HG03520 (cell line): ENCODE results near the gene HIBCH.

ENCODE experiments used
- ATAC-seq: cut with Tn5 transposase; IDR thresholded peaks from one replicate; pipeline ENCODE4 v1.9.1; 2021; ENCODE audit warnings: mild to moderate bottlenecking, moderate library complexity; ENCODE audit not compliant: unreplicated experiment

Gene HIBCH

DNA sequence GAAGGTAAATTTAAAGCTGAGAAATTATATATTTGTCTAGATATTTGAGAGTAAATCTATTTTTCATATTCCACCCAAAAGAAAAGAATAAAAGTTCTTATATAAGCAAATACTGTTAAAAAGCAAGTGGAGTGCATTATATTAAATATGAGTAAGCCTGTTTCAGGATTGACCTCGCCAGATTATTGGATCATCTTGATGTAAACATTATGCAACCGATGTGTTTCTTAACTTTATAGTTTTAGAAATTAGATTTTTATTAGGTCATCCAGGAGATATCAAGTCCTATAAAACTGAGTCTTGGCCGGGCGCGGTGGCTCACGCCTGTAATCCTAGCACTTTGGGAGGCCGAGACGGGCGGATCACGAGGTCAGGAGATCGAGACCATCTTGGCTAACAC is 156.8 kb downstream of the HIBCH start:
- ATAC-seq = no peak

DNA sequence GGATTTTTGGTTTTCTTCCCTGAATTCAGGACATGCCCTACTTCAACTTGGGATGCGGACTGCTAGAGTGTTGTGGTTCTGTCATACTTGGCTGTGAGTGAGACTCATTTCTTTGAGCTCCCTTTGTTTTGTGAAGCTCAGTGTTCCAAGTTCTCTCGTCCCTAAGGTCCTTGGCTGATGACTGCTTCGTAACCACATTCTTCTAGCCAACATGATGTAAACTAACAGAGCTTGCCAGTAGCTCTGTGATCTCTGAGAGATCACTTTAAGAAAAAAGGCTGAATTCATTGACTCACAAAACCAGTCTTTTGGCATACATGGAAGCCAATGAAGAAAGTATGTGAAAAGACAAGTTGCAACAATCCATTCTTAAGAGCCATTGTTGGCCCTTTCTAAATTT is 160.2 kb downstream of the HIBCH start:
- no peak for ATAC-seq

DNA sequence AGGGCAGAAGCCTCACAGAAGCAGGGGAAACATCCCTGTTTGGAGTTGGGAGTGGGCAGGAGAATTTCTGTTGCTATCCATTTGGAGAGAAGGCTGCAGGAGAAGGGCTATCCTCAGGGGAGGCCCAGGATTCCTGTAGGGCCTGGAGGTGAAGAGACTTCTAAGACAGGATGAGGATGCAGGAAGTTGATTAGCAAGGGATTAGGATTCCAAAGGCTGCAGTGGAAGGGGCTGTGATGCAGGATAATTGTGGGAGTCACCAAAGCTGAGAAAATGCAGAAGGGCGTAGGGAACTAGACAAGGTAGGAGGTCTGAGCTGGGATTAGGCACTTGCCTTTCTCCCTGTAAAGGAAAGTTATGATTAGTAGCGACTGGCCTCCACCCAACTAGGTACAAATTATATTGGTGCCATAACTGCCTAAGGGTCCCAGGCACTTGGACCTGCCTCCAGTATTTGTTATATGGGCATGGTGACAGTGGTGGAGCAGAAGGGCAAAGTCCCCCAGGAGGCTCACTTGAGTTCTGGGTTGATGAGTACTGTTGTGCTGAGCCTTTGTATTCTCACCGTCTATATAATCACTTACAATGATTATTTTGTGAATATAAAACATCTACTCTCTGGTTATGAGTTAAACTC is 160.7 kb downstream of the HIBCH start:
- no peak for ATAC-seq

DNA sequence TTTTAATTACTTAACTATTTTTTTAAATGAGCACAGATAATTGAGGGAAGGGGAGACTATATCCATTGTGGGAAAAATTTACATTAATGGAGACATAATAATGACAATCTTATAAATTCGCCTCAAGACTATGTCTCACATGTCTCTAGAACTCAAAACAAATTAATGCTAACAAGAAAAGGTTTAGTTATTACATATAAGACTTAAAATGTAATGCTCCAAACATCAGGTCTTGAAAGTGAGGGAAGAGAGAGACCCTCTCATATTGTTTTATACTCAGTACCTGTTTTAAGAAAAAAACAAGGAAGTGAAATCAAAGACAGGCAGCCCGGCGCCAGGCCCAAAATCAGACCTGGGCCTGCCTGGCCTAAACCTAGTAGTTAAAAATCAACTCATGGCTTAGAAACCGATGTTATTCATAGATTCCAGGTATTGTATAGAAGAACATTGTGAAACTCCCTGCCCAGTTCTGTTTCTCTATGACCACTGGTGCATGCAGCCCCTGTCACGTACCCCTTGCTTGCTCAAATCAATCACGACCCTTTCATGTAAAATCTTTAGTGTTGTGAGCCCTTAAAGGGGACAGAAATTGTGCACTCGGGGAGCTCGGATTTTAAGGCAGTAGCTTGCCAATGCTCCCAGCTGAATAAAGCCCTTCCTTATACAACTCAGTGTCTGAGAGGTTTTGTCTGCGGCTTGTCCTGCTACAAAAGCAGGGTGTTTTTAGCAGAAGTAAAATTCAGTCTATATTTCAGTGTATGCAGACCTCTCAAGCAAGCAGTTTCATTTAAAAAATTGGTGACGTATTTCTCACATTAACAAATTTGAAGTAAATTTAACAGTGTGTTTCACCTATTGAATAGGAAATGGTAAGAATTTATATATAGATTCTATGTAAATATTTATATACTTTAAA is 161.8 kb downstream of the HIBCH start:
- ATAC-seq = peak; percentile 47

DNA sequence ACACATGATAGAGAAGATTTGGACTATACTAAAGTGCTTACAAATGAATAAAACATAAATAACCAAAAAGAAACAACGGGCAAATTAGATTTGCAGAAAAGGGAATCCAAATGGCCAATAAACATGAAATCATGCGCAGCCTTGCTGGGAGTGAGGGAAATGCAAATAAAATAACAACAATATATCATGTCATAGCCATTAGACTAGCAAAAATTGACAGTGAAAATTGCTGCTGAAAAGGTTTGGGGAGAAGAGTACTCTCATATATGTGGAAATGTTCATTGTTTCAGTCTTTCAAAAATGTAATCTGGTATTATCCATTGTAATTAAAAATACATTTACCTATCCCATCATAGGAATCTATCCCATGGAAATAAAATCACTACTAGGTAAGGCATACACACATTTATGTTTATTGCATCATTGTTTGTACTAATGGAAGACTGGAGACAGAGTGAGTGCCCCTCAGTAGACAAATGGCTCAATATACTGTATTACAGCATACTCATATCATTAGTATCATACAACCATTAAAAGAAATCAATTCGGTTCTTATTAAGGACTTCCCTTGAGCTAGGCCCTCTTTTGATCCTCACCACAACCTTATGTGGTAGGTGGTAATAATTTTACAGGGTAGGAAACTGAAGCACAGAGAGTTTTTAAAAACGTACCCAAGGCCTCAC is 163.0 kb downstream of the HIBCH start:
- ATAC-seq = no peak
